Measurements from ENCODE around the gene RPL5.

Gene RPL5

DNA sequence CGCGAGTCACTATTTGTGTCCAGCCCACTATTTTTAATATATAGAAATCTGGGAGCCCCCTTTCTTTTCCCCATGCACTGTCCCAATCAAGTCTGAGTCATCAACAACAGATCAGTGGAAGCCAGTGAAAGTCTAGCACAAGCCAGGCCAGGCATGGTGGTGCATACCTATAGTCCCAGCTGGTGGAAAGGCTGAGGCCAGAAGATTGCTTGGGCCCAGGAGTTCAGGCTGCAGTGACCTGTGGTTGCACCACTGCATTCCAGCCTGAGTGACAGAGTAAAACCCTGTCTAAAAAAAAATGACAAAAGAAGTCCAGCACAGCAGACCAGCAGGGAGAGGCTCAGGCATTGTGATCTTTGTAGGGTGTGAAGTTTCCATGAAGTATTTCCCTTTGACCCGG, 9.0 kb upstream of the RPL5 start:
- no peak overlapping the region for H3K4me3 ChIP-seq (ENCODE audit: low read depth, low read length)
- TF ChIP-seq, protein P1, sequence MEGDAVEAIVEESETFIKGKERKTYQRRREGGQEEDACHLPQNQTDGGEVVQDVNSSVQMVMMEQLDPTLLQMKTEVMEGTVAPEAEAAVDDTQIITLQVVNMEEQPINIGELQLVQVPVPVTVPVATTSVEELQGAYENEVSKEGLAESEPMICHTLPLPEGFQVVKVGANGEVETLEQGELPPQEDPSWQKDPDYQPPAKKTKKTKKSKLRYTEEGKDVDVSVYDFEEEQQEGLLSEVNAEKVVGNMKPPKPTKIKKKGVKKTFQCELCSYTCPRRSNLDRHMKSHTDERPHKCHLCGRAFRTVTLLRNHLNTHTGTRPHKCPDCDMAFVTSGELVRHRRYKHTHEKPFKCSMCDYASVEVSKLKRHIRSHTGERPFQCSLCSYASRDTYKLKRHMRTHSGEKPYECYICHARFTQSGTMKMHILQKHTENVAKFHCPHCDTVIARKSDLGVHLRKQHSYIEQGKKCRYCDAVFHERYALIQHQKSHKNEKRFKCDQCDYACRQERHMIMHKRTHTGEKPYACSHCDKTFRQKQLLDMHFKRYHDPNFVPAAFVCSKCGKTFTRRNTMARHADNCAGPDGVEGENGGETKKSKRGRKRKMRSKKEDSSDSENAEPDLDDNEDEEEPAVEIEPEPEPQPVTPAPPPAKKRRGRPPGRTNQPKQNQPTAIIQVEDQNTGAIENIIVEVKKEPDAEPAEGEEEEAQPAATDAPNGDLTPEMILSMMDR (IDR thresholded peaks at IDR 0.05; ENCODE audit: low read depth, low read length) = no peak

DNA sequence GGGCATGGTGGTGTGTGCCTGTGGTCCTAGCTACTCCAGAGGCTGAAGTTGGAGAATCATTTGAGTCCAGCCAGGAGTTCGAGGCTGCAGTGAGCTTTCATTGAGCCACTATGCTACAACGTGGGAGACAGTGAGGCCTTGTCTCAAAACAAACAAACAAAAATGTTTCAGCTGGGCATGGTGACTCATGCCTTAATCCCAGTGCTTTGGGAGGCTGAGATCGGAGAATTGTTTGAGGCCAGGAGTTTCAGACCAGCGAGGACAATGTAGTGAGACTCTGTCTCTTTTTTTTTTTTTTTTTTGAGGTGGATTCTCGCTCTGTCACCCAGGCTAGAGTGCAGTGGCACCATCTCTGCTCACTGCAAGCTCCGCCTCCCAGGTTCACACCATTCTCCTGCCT, 5.0 kb upstream of the RPL5 start:
- TF ChIP-seq, protein P1 (IDR thresholded peaks at IDR 0.05; ENCODE audit: low read depth, low read length) = no peak
- H3K4me3 ChIP-seq (ENCODE audit: low read depth, low read length) = no peak overlapping the region

DNA sequence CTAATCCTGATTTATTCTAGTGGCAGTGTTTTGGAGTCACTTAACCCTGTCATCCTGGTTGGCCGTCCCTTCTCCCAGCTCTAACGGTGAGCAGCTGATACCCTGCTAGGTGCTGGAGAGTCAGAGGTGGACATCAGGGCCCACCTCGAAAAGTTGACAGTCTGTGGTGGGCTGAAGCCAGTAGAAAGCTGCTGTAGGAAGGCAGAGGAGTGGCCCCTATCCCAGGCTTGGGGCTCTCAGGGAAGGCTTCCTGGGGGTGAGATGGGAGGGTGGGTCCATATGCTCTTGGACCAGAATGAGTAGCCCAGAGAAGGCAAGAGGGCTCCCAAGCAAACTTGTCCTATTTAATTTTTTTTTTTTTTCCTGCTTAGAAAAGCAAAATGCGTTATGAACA, 475 bp upstream of the RPL5 start:
- no peak overlapping the region; the same call in 1 of the 2 replicates for H3K4me3 ChIP-seq (ENCODE audit: low read depth, low read length)

DNA sequence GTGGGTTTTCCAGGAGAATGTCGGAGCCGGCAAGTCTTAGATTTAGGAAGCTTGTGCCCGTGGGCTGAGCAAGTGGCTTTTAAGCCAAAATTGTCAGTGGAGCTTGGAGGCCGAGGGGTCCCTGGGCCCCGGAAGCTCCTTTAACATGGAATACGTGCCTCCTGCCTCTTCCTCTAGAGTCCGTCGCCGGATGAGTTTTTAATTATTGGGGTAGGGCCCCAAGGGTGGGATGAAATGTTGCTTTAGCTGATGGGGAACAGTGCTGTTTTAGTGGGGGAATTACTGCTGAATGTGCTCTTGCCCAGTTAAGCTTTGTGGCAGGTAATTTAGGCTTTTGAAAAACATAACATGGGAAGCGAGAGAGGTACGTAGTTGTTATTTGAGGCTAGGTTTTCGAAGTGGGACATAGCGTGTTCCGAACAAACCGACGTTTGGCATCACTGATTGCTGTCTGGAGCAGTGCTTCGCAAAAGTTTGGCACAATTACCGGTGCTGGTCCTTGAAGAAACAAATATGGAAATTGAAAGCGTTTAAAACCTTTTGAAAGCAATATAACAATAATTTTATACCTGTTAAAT, 786 bp downstream of the RPL5 start:
- TF ChIP-seq, protein P1 (IDR thresholded peaks at IDR 0.05; ENCODE audit: low read depth, low read length) = no peak
- peak overlapping the region; percentile 75 for H3K4me3 ChIP-seq (ENCODE audit: low read depth, low read length)

More for the DNA sequence above, 475 bp upstream of the RPL5 start:
- TF ChIP-seq, protein P1 (IDR thresholded peaks at IDR 0.05; ENCODE audit: low read depth, low read length) = no peak

DNA sequence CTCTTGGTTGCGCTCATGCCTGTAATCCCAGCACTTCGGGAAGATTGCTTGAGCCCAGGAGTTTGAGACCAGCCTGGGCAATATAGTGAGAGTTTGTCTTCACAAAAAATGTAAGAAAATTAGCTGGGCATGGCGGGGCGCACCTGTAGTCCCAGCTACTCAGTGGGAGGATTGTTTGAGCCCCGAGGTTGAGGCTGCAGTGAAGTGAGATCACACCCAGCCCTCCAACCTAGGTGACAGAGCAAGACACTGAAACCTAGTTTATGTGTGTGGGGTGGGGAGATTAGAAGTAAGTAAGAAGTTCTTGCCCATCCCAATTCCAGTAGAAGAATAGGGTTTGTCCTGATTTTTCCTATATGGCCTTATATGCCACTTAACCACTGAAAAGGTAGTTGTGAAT, 2.0 kb downstream of the RPL5 start:
- H3K4me3 ChIP-seq (ENCODE audit: low read depth, low read length) = peak overlapping the region; percentile 75
- TF ChIP-seq, protein P1 (IDR thresholded peaks at IDR 0.05; ENCODE audit: low read depth, low read length) = no peak

DNA sequence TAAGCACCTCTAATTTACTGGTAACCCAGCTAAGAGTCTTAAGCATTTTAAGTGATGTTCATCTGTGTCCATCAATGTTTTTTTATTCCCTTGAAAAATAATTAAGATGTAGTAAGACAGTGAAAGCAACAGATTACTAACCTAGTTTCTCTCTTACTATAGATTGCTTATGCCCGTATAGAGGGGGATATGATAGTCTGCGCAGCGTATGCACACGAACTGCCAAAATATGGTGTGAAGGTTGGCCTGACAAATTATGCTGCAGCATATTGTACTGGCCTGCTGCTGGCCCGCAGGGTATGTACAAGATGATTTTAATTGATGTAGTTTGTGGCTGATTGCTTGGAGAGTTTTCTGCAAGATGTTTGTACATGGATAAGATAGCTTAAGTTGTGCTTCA, 2.8 kb downstream of the RPL5 start:
- TF ChIP-seq, protein P1 (IDR thresholded peaks at IDR 0.05; ENCODE audit: low read depth, low read length) = no peak
- H3K4me3 ChIP-seq (ENCODE audit: low read depth, low read length) = no peak overlapping the region

DNA sequence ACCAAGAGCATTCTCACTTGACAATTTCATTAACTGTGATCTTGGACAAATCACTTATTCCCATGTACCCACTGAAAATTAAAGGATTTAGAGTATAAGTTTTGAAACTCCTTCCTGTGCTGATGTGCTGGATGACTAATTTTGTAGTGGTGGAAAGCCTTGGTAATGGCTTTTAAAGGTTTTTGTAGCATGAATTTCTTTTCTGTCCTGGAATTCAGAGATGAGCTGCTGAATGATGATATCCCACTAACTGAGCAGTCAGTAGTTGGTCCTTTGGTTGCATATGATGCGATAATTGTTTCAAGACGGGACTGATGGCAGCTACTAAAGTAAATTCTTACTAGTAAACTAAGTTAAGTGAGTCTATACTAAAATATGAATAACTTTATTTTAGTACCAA, 5.2 kb downstream of the RPL5 start:
- TF ChIP-seq, protein P1 (IDR thresholded peaks at IDR 0.05; ENCODE audit: low read depth, low read length) = no peak
- H3K4me3 ChIP-seq (ENCODE audit: low read depth, low read length) = no peak overlapping the region
